ENCODE data around the gene MRPS12. TPM values are rescaled to one million over a fixed set of nuclear protein-coding genes. Genes with fewer than 3 reads are reported as not detected.
A peak's percentile ranks its signal among the peaks of the same experiment; 100 is the strongest.

MRPS12 gene
- total RNA-seq, 1 experiment from 2014 or later = 81.3 TPM

GRCh38 chr19:38949580-38950367 is 19.0 kb downstream of the MRPS12 start:
- H3K56ac ChIP-seq (ENCODE audit: insufficient read length, low read depth, low read length) = no peak overlapping the region
- TF ChIP-seq CTCF (conservative IDR thresholded peaks at IDR 0.05) = no peak
- no peak overlapping the region for H2AFZ ChIP-seq (ENCODE audit: low read length)
- no peak overlapping the region for H3K4ac ChIP-seq (ENCODE audit: low read depth, low read length)
- H3K79me2 ChIP-seq (ENCODE audit: insufficient read depth, low read length) = no peaks in the 10 kb centered on the region
- no peaks in the 10 kb centered on the region; a peak in 1 of 5 replicates for H3K9me3 Mint-ChIP-seq
- peak overlapping the region; percentile 65 to 82 for H3K4me3 Mint-ChIP-seq
- no peak overlapping the region for H4K8ac ChIP-seq (replicated peaks; ENCODE audit: insufficient read length, low read depth, low read length)
- DNase-seq = peak; percentile 99
- H3K9me3 ChIP-seq (ENCODE audit: control insufficient read depth, low read depth, low read length) = no peaks in the 10 kb centered on the region
- no peaks in the 10 kb centered on the region; the same call in 1 of the 2 replicates for H3K4me1 ChIP-seq (ENCODE audit: insufficient read depth, low read length)
- H3T11ph ChIP-seq (ENCODE audit: low read length) = no peak overlapping the region
- H4K5ac ChIP-seq (ENCODE audit: insufficient read length, low read depth, low read length) = no peak overlapping the region
- H2BK120ac ChIP-seq (ENCODE audit: low read depth, low read length, poor library complexity, severe bottlenecking) = no peak overlapping the region
- H2BK5ac ChIP-seq (ENCODE audit: insufficient read length, low read length) = no peak overlapping the region
- H2BK12ac ChIP-seq (ENCODE audit: insufficient read length, low read depth, low read length) = no peak overlapping the region
- no peak overlapping the region for H2BK15ac ChIP-seq (ENCODE audit: low read depth, low read length)
- H2AK5ac ChIP-seq (ENCODE audit: insufficient read length, low read length) = no peak overlapping the region
- no peak overlapping the region for H3K23ac ChIP-seq (ENCODE audit: insufficient read length, low read depth, low read length)
- H3K27ac ChIP-seq (ENCODE audit: insufficient read length, low read depth, low read length) = no peak overlapping the region
- H3K27me3 Mint-ChIP-seq (ENCODE audit: low read depth) = peaks cover 9% of the 10 kb centered on the region
- no peaks in the 10 kb centered on the region for H4K20me1 ChIP-seq (ENCODE audit: control insufficient read depth, insufficient read depth, insufficient read length)
- no CpG with 5 or more reads among the region's 72 CpGs for WGBS (ENCODE audit: extremely low coverage, insufficient read length, low lambda C conversion rate)
- H4K91ac ChIP-seq (ENCODE audit: insufficient read length, low read depth, low read length) = no peak overlapping the region
- H3K14ac ChIP-seq (ENCODE audit: insufficient read depth, low read length) = 0 out of 2 replicates have a peak overlapping the region, but pooled peaks have one; percentile 7
- no peaks in the 10 kb centered on the region for H3K23me2 ChIP-seq (ENCODE audit: insufficient read length, low read depth, low read length, poor library complexity, severe bottlenecking)
- no peak overlapping the region for H2BK20ac ChIP-seq (ENCODE audit: low read depth, low read length, poor library complexity, severe bottlenecking)
- peaks cover 6 to 35% (median 33%) of the 10 kb centered on the region in 3 experiments for H3K36me3 Mint-ChIP-seq (ENCODE audit: insufficient read depth in 1 of 3, low read depth in 3 of 3)
- H3K9ac ChIP-seq (ENCODE audit: extremely low read depth, insufficient read length, low read length) = no peak overlapping the region
- H3K18ac ChIP-seq (ENCODE audit: insufficient read length, low read depth, low read length) = no peak overlapping the region
- peak overlapping the region; percentile 47 to 79 (median 79); a peak in 3 of 7 replicates for H3K27ac Mint-ChIP-seq
- peak overlapping the region; percentile 33 for H3K4me2 ChIP-seq (ENCODE audit: insufficient read depth, insufficient read length, low read length)
- H3K4me1 Mint-ChIP-seq = peaks cover 16% of the 10 kb centered on the region in 2 experiments
- no peaks in the 10 kb centered on the region for H3K27me3 ChIP-seq (ENCODE audit: insufficient read depth, low read length)
- no peaks in the 10 kb centered on the region for H3K79me1 ChIP-seq (ENCODE audit: insufficient read depth, low read depth, low read length, poor library complexity, severe bottlenecking)

Measured in H9 (cell line).